D721Med (cell line): ENCODE measurements around the gene SLC25A30.
"Not testable (repeated sequence)": the region's sequence is repeated elsewhere in the genome, so short reads cannot be mapped to it uniquely, and the experiment has no call there.

Source experiments
- DNase-seq: peaks from one replicate; pipeline ENCODE4 v3.0.0; 2011; ENCODE audit warnings: low spot score; ENCODE audit not compliant: insufficient read length
- FAIRE-seq: peaks from 2 replicates; lab custom pipeline; 2011; peaks lifted over from hg19 to GRCh38; lab: Jason Lieb, UNC
- CTCF ChIP-seq: IDR thresholded peaks from 2 replicates; pipeline ENCODE4 v1.5.1; 2012; ENCODE audit warnings: mild to moderate bottlenecking, control low read depth; ENCODE audit not compliant: insufficient read depth; ENCODE audit errors: missing control alignments

The SLC25A30 gene

GRCh38 chr13:45422731-45423292 is 4.6 kb upstream of the SLC25A30 start:
- FAIRE-seq (no peak), DNase-seq (no peak)
- TF ChIP-seq CTCF: no peak

DNA sequence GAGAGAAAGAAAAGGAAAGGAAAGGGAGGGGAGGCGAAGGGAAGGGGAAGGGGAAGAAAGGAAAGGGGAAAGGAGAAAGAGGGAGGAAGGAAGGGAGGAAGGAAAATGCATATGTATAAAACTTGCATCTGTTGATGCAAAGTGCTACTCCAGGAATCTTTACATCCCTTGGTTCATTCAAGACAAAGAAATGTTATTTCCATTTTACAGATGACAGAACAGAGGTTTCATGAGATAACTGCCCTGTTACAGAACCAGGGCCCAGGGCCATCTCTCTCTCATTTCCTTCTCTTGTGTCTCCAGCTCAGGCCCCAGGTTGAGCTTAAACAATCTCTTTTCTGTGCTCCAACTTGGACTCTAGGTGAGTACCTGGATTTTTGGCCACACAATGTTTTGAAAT is 1.8 kb upstream of the SLC25A30 start:
- FAIRE-seq (no peak), DNase-seq (no peak)
- TF ChIP-seq CTCF: no peak

DNA sequence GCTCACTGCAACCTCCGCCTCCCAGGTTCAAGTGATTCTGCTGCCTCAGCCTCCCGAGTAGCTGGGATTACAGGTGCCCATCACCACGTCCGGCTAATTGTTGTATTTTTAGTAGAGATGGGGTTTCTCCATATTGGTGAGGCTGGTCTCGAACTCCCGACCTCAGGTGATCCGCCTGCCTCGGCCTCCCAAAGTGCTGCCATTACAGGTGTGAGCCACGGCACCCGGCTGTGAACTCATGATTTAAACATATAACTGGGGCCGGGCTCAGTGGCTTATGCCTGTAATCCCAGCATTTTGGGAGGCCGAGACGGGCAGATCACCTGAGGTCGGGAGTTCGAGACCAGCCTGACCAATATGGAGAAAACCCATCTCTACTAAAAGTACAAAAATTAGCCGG is 1.2 kb upstream of the SLC25A30 start:
- not testable (repeated sequence) for FAIRE-seq, DNase-seq

- FAIRE-seq (no peak), DNase-seq (no peak)
- no peak for TF ChIP-seq CTCF
Measured at GRCh38 chr13:45416516-45417128, 1.6 kb downstream of the SLC25A30 start.

GRCh38 chr13:45415112-45415511 is 3.1 kb downstream of the SLC25A30 start:
- no peak for DNase-seq
- no peak for TF ChIP-seq CTCF
- FAIRE-seq: no peak

DNA sequence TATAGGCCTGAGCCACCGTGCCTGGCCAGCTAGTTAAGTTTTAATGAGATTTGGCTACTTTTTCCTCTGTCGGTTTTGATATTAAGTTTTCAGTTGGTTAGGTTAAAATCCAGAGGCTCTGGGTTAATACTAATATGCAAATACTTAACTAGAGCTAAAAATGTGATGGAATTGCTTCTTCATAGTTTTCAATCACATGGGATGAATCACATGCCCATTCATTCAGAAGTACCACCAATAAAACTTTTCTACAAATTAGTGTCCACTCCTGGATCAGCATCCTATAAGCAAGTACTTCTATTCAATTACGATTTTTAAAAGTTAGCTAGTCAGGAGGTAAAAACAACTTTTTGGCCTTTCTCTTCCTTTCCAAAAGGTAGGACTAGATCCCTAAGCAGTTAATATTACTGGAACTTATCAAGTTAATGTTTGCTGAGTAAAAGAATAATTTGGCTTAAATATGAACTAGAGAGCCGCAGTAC is 4.3 kb downstream of the SLC25A30 start:
- no peak for TF ChIP-seq CTCF
- DNase-seq (no peak), FAIRE-seq (no peak)

GRCh38 chr13:45412274-45413049 is 5.7 kb downstream of the SLC25A30 start:
- DNase-seq: no peak
- FAIRE-seq: no peak
- TF ChIP-seq CTCF: no peak
